H1 (cell line): Measurements from ENCODE around the gene MIGA1. TPM values are rescaled to one million over a fixed set of nuclear protein-coding genes. Genes with fewer than 3 reads are reported as not detected.

ENCODE experiments used
- CHD2 ChIP-seq: IDR thresholded peaks from 2 replicates; pipeline ENCODE4 v1.6.1; 2012; ENCODE audit warnings: low read length, improper control_type of control experiment
- CREB1 ChIP-seq: IDR thresholded peaks from 2 replicates; pipeline ENCODE4 v1.6.1; 2012; ENCODE audit warnings: inconsistent platforms
- GTF2F1 ChIP-seq: IDR thresholded peaks from 2 replicates; pipeline ENCODE4 v1.6.1; 2012; ENCODE audit warnings: low read depth, low read length, improper control_type of control experiment, borderline replicate concordance
- KDM5A ChIP-seq: fragments of 200-600 bp; IDR thresholded peaks from 2 replicates; pipeline ENCODE4 v1.7.1; 2012; ENCODE audit warnings: mild to moderate bottlenecking, low read length, inconsistent platforms, mixed read lengths
- MAX ChIP-seq: IDR thresholded peaks from 2 replicates; pipeline ENCODE4 v1.6.1; 2012; ENCODE audit warnings: inconsistent platforms
- POLR2AphosphoS5 ChIP-seq: IDR thresholded peaks from 2 replicates; pipeline ENCODE4 v1.6.1; 2011; ENCODE audit warnings: low read depth, low read length
- POU5F1 ChIP-seq: IDR thresholded peaks from 2 replicates; pipeline ENCODE4 v1.6.1; 2011; ENCODE audit warnings: low read depth, mild to moderate bottlenecking, low read length, moderate library complexity
- SAP30 ChIP-seq: fragments of 300-600 bp; sonication (generic); IDR thresholded peaks from 2 replicates; pipeline ENCODE4 v1.7.1; 2012; ENCODE audit warnings: low read length, moderate library complexity, mild to moderate bottlenecking, inconsistent platforms; ENCODE audit not compliant: insufficient read depth, insufficient replicate concordance
- SIX5 ChIP-seq: IDR thresholded peaks from 2 replicates; pipeline ENCODE4 v1.6.1; 2011; ENCODE audit warnings: mild to moderate bottlenecking, low read depth, low read length
- TAF7 ChIP-seq: optimal IDR thresholded peaks from 2 replicates; pipeline ENCODE3; 2011; ENCODE audit warnings: low read depth, mild to moderate bottlenecking, inconsistent platforms, low read length, moderate library complexity, borderline replicate concordance
- TBP ChIP-seq: IDR thresholded peaks from 2 replicates; pipeline ENCODE4 v1.6.1; 2011; ENCODE audit warnings: low read depth, low read length, improper control_type of control experiment
- USF2 ChIP-seq: IDR thresholded peaks from 2 replicates; pipeline ENCODE4 v1.6.1; 2011; ENCODE audit warnings: low read length, improper control_type of control experiment
- ZNF274 ChIP-seq: IDR thresholded peaks from 2 replicates; pipeline ENCODE4 v1.7.0; 2012; ENCODE audit warnings: low read length, borderline replicate concordance; ENCODE audit errors: extremely low read depth
- polyA plus RNA-seq, 7 experiments: library from polyadenylated mRNA; depleted of rRNA in 3 of 7; stranded (reverse) in 5 of 7; unstranded in 2 of 7; fragments of >200 nt in 5 of 7; fragments of 200-250 nt in 2 of 7; gene quantifications; 1 replicate in 5 of 7; 2 replicates in 1 of 7; 4 replicates in 1 of 7; pipeline versions ENCODE4 v1.2.1 to v1.2.3, GENCODE V29; 2011 to 2013; ENCODE audit warnings: missing spikeins in 2 of 7, mixed read lengths in 2 of 7
- total RNA-seq: library from RNA; stranded (reverse); fragmentation: NEBNext Ultra II Directional; extraction: Animal tissue kit (Norgen Biotek cat#: 25700); gene quantifications from 2 replicates; pipeline ENCODE4 v1.2.1, GENCODE V29; 2021

MIGA1 gene
- total and polyA plus RNA-seq, 2 of the 8 experiments (the other 6 are each of a cell fraction or from before 2014, with no cell fraction given): 0.95 to 7.0 TPM

GRCh38 chr1:77759071-77760028 is 20.1 kb upstream of the MIGA1 start, which contains the start of gene USP33 (continued):
- TF ChIP-seq SAP30 (peak; percentile 75), SIX5 (no peak), CREB1 (no peak; the same call in 1 of the 2 replicates), TBP (peak; percentile 55; the same call in 1 of the 2 replicates), ZNF274 (no peak), TAF7 (no peak), POU5F1 (no peak), USF2 (no peak), KDM5A (no peak), MAX (no peak), CHD2 (no peak), POLR2AphosphoS5 (peak; percentile 38; the same call in 1 of the 2 replicates), GTF2F1 (no peak)
